Fibroblast of villous mesenchyme (primary cell): ENCODE data around the gene MAD2L1. TPM values are rescaled to one million over a fixed set of nuclear protein-coding genes. Genes with fewer than 3 reads are reported as not detected.

ENCODE experiments used
- DNase-seq: peaks from one replicate; pipeline ENCODE4 v3.0.0-alpha.2; 2010; ENCODE audit warnings: low read depth
- H3K4me3 ChIP-seq: 2 replicates; pipeline ENCODE4 v1.5.1; 2011; ENCODE audit warnings: low read depth, mild to moderate bottlenecking, low read length
- CTCF ChIP-seq: IDR thresholded peaks from 2 replicates; pipeline ENCODE4 v1.5.1; 2012; ENCODE audit warnings: low read depth, mild to moderate bottlenecking, low read length; ENCODE audit not compliant: insufficient read depth
- total RNA-seq: library from RNA; depleted of rRNA; stranded (reverse); fragments of >200 nt; gene quantifications from 2 replicates; pipeline ENCODE4 v1.2.3, GENCODE V29; 2012

MAD2L1 gene
- total RNA-seq, 1 donor: 31.1 TPM

GRCh38 chr4:120059036-120059435 lies 7.6 kb downstream of the MAD2L1 start:
- no peak for DNase-seq
- no peak for TF ChIP-seq CTCF
- no peak overlapping the region for H3K4me3 ChIP-seq

- no peak for DNase-seq
- no peak overlapping the region for H3K4me3 ChIP-seq
- TF ChIP-seq CTCF: no peak
These were observed 9.2 kb downstream of the MAD2L1 start for GRCh38 chr4:120057416-120057815.

- TF ChIP-seq CTCF: peak; percentile 25
- peak; percentile 51 for DNase-seq
These were observed 10.4 kb downstream of the MAD2L1 start for GRCh38 chr4:120056246-120056645.

GRCh38 chr4:120055795-120056194 lies 10.9 kb downstream of the MAD2L1 start:
- no peak for DNase-seq
- H3K4me3 ChIP-seq: no peak overlapping the region
- TF ChIP-seq CTCF: no peak

More at GRCh38 chr4:120056246-120056645, 10.4 kb downstream of the MAD2L1 start:
- H3K4me3 ChIP-seq: no peak overlapping the region

GRCh38 chr4:120055162-120055561 lies 11.5 kb downstream of the MAD2L1 start:
- no peak for DNase-seq
- TF ChIP-seq CTCF: no peak
- H3K4me3 ChIP-seq: no peak overlapping the region

GRCh38 chr4:120053911-120054310 lies 12.7 kb downstream of the MAD2L1 start:
- no peak for DNase-seq
- no peak for TF ChIP-seq CTCF
- H3K4me3 ChIP-seq: no peak overlapping the region

- no peak overlapping the region for H3K4me3 ChIP-seq
- DNase-seq: peak; percentile 94
- no peak for TF ChIP-seq CTCF
These were observed 13.8 kb downstream of the MAD2L1 start for GRCh38 chr4:120052856-120053255.
